NCI-H82 treated with DMSO at 0.1 percent for 48 hours (cell line): ENCODE results near the gene CPAMD8.

Experiments used
- DNase-seq: peaks from one replicate; lab custom pipeline; 2025; ENCODE audit not compliant: unreplicated experiment; lab: John Stamatoyannopoulos, UW

CPAMD8 gene

GRCh38 chr19:16922592-16922934, 104.0 kb downstream of the CPAMD8 start:
- DNase-seq: no peak

- no peak for DNase-seq
These were observed 104.6 kb downstream of the CPAMD8 start for GRCh38 chr19:16921766-16922591.

DNA sequence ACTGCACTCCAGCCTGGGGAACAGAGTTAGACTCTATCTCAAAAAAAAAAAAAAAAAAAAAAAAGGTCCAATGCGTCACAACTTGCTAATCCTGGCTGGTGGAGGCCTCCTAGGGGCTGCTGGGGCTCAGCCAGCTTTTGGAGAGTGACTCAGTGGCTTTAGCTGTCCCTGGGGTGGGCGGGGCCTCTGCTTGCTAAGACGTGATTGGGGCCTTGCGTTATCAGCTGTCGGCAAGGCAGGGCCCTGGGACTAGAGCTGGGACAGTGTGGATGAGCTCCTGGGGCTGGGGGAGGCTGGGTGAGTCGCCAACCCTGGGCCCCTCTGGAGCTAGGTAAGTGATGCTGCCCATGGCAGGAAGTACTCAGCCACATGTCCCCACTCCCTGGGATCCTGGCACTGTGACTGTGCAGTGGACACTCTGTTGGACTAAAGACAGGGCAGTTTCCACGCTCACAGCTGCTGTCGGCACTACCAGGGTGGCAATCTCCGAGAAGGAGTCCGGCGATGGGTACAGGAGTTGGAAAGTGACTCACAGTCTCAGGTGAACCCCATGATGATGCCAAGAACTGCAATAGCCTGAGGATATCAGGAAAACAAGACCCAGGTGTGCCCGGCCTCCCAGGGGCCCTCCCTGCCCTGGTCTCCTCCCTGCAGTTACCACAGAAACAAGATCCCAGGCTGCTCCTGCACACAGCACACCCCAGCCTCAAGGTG, 105.6 kb downstream of the CPAMD8 start:
- no peak for DNase-seq

GRCh38 chr19:16919496-16919895, 107.1 kb downstream of the CPAMD8 start:
- DNase-seq: no peak

GRCh38 chr19:16917401-16917800, 109.2 kb downstream of the CPAMD8 start:
- DNase-seq: no peak

- no peak for DNase-seq
These were observed 110.9 kb downstream of the CPAMD8 start for GRCh38 chr19:16915734-16916133.

- no peak for DNase-seq
These were observed 111.5 kb downstream of the CPAMD8 start for GRCh38 chr19:16915135-16915534.

DNA sequence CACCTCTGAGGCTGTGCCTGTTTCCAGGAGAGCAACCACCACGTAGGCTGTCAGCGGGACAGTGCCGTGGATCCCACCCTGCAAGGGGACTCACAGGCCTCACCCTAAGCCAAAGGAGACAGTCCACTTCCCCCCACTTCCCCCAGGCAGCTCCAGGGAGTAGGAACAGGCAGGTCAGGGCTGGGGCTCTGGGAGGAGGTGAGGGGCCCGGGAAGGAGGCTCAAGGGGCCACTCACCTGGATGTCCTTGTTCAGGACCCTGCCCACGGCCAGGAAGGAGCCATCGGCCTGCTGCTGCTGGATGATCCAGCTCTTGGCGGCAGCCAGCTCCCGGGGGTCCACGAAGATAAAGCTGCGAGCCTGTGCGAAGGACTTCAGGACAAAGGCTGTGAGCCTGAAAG, 112.2 kb downstream of the CPAMD8 start:
- no peak for DNase-seq

DNA sequence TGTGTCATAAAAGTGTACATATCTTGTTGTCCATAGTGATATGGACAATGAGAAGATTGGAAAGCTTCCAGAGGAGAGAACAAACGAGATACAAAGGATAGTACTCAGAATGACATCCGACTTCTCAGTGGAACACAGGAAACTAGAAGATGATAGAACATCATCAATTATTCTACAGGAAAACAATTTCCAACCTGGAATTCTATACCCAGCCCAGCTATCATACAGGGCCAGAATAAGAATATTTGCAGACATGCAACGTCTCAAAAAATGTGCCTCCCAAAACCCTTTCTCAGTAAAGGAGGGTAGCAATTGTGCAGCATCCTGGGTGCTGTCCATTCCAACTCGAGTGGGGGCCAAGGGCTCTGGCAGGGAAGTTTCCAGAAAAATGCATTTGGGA, 113.8 kb downstream of the CPAMD8 start:
- DNase-seq: no peak

GRCh38 chr19:16911046-16911445, 115.6 kb downstream of the CPAMD8 start:
- DNase-seq: no peak

DNA sequence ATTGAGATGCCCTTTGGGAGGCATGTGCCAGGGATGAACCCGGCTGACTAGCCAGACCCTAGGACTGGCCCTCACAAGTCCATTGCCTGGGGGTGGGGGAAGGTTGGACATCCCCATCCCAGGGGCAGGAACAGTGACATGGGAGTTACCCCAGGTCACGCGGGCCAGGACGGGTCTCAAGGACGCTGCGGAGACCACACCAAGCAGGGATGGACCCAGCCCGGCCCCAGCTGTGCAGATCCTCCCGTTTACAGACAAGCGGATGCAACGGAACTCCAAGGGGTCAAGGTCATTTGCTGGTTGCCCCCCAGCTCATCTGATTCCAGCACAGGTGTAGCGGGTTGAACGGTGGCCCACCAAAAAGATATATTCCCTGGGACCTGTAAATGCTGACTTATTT, 117.9 kb downstream of the CPAMD8 start:
- DNase-seq: no peak

- DNase-seq: no peak
These were observed 122.0 kb downstream of the CPAMD8 start for GRCh38 chr19:16904599-16904998.

GRCh38 chr19:16903347-16903746, 123.3 kb downstream of the CPAMD8 start:
- DNase-seq: no peak

DNA sequence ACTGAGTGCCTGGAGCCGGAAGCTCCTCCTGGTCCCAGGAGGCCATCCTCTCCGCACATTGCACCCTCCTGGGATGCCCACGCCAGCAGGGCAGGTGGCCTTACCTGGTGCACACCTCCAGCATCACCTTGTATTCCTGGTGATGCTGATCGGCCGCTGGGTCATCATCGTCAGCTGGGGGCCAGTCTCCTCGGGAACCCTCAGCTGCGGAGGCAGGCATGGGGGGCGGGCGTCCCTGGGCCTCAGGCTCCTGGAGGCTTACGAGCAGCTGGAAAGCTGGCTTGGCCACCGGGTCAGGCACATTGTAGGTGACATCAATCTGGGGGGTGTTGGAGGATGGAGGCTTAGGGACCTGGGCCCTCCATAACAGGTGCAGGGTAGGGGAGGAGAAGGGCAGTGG, 124.1 kb downstream of the CPAMD8 start:
- no peak for DNase-seq

DNA sequence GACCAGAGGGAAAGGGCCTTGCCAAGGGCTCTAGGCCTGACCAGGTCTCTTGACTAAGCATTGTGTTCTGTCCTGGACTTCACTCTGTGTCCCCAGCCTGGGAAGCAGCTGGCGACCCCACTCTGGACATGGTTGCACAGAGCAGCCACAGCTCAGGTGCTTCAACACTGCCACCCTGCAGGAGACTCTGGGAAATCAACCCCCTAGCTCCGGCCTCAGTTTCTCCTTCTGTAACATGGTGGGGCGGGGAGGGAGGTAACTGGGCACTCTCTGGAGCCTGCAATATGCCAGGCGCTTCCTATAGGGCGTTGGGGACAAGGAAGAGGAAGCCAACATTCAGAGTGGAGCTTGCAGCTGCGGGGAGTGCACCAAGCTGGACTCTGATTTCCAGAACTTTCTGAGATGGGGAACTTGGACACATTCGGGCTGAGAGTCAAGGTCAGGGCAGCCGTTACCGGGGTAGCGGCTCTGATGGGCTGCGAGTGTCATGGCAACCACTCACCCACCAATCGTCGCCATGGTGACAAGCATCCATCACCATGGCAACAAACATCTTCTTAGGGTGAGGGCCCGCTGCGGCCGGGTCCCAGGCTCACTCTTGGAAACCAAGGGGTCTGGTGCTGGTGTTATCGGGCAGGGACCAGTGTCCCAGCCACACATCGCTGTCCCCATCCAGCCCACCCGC, 125.0 kb downstream of the CPAMD8 start:
- DNase-seq: no peak

DNA sequence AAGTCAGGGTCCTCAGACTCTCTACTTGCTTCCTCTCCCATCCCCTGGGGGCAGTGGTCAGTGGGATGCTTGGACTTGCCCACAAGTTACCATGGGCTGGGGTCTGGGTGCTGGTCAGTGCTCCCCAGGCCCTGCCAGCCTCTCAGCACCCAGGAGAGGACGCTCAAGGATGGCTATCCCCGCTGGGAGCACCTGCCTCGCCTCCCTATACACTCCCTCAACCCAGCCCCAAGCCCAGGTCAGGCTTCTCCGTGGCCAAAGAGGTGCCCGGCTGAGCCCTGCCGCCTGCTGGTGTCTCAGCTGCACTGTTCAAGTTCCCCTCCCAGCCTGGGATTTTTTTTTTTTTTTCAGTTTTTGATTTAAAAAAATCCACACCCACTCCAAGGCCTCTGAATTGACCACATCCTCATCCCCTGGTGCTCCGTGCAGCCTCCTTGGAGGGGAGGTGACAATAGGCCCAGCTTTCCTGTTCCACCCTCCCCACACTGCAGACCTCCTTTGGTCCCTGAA, 127.0 kb downstream of the CPAMD8 start:
- DNase-seq: no peak

DNA sequence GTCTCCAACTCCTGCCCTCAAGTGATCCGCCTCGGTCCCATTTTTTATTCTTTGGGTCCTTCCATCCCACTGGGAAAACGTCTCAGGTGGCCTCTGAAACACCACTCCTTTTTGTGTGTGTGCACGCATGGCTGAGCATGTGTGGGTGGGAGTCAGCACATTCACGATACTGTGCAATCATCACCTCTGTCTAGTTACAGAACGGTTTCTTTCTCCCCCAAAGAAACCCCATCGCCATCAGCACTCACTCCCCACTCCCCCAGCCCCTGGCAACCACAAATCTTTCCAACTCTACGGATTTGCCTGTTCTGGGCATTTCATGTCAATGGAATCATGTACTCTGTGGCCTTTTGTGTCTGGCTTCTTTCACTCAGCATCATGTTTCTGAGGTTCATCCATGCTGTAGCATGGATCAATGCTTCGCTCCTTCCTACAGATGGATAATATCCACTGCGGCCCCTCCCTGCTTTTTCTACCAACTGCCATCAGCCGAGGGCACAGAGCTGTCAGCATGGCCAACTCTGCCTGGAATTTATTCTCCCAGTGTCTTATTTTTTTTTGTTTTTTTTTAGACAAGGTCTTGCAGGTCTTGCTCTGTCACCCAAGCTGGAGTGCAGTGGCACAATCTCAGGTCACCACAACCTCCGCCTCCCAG, 128.1 kb downstream of the CPAMD8 start:
- no peak for DNase-seq

DNA sequence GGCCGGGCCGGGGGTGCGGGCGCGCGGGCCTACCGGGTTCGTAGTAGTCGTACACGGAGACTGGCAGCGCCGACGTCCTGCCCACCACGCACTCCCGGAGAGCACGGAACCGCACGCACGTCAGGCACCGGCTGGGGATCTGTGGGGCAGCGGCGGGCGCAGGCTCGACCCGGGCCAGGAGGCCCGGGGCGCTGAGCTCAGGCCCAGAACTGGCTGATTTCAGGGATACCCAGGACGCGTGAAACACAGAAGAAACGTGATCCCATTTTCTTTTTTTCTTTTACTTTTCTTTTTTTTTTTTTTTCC, 128.8 kb downstream of the CPAMD8 start:
- DNase-seq: no peak

- peak; percentile 73 for DNase-seq
These were observed 129.4 kb downstream of the CPAMD8 start for GRCh38 chr19:16897029-16897855.

DNA sequence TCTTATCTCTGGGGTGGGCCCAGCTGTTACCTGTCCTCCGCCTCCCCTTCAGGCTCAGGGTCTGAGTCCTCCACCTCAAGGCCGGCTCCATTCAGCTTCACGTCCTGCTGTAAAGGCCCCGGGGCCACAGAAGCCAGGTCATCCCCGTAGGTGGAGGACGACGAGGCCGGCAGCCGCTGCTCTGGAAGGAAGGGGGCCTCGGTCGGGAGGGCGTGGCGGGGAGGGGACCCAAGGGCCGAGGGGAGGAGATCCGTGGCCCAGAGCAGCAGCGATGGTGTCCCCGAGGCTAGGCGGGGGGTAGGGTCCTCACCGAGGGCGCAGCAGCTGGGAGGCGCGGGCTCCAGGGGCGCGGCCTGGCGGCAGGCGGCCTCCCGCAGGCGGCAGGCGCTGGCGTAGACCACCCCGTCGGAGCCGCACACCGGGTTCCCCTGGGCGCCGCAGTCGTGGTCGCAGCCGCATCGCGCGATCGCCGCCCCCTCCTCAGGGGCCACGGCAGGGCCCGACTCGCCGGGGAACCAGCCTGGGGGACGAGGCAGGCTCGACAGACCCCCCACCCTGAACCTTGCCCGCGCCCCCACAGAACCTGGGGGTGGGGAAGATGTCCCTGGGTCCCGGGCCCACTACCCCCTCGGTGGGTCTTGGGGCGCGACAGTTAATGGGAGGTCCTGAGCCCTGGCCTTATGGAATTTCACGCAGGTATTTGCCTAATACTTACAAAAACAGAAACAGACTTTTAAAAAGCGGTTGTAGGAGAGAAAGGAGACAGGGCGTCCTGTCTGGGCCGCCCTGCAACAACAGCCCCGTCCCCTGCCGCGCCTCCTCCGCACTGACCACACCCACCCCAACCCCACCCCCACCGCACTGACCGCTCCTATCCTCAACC, 130.2 kb downstream of the CPAMD8 start:
- no peak for DNase-seq
